HUES6 (cell line): ENCODE results near the gene NOS1.

Experiments used
- H3K27ac ChIP-seq: 2 replicates; pipeline ENCODE4 v1.7.0; 2013; ENCODE audit warnings: low read depth, mild to moderate bottlenecking, low read length, inconsistent platforms
- H3K27me3 ChIP-seq: 2 replicates; pipeline ENCODE4 v1.6.1; 2013; ENCODE audit warnings: low read length; ENCODE audit not compliant: control insufficient read depth, insufficient read depth
- H3K36me3 ChIP-seq: 2 replicates; pipeline ENCODE4 v1.6.1; 2013; ENCODE audit warnings: low read length; ENCODE audit not compliant: control insufficient read depth, insufficient read depth
- H3K4me1 ChIP-seq: 2 replicates; pipeline ENCODE4 v1.6.1; 2013; ENCODE audit warnings: low read length; ENCODE audit not compliant: control insufficient read depth, insufficient read depth
- H3K4me3 ChIP-seq: 2 replicates; pipeline ENCODE4 v1.5.1; 2013; ENCODE audit warnings: low read depth, low read length
- H3K9ac ChIP-seq: one replicate; pipeline ENCODE4 v1.6.1; 2013; ENCODE audit warnings: mild to moderate bottlenecking, low read length
- H3K9me3 ChIP-seq: 2 replicates; pipeline ENCODE4 v1.6.1; 2013; ENCODE audit warnings: low read depth, low read length; ENCODE audit not compliant: control insufficient read depth, insufficient read depth

The NOS1 gene

DNA sequence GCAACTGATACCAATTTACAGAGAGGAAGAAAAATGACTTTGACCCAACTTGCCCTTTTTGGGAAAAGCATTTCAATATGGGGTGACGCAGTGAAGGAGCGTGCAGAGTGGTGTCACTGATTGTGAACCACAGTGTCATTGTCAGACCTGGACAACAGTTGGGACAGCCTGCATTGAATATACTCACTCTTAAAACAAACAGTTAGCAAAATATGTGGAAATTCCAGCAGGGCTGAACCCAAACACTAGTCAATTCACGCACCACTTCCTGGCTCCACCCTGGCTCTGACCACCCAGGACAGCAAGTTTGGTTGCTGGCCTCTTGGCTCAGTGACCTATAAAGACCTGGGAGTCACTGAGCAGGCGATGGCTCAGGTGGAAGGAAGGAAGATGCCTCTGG, 61.3 kb downstream of the NOS1 start:
- H3K27me3 ChIP-seq = no peaks in the 10 kb centered on the region
- H3K4me1 ChIP-seq = no peaks in the 10 kb centered on the region
- no peak overlapping the region for H3K4me3 ChIP-seq
- no peak overlapping the region for H3K9ac ChIP-seq
- no peak overlapping the region for H3K27ac ChIP-seq
- H3K36me3 ChIP-seq = no peaks in the 10 kb centered on the region
- H3K9me3 ChIP-seq = peaks cover 5% of the 10 kb centered on the region

DNA sequence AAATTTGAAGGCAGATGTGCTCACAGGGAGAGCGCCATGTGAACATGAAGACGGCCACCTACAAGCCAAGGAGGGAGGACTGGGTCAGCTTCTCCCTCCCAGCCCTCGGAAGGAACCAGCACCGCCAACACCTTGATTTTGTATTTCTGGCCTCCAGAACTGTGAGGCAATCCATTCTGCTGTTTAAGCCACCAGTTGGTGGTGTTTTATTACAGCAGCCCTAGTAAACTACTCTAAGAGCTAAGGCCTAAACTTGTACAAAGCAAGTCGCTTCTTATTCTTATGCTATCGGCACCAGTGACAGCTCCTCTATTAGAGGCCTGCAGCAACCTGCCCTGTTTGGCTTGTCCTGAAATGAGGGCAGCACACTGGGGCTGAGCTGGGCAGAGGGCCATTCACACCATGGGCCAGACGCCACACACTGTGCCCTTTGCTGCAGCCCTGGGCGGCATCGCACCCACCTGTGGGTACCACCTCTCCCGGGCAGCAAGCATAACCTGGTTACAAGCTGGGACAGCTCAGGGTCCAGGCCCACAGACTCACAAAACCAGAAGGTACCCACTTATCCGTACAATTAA, 62.7 kb downstream of the NOS1 start:
- no peak overlapping the region for H3K27ac ChIP-seq
- peaks cover 7% of the 10 kb centered on the region; the same call in 1 of the 2 replicates for H3K4me1 ChIP-seq
- no peak overlapping the region for H3K4me3 ChIP-seq
- H3K36me3 ChIP-seq = no peaks in the 10 kb centered on the region
- H3K9me3 ChIP-seq = peaks cover 5% of the 10 kb centered on the region
- H3K9ac ChIP-seq = no peak overlapping the region
- H3K27me3 ChIP-seq = no peaks in the 10 kb centered on the region

DNA sequence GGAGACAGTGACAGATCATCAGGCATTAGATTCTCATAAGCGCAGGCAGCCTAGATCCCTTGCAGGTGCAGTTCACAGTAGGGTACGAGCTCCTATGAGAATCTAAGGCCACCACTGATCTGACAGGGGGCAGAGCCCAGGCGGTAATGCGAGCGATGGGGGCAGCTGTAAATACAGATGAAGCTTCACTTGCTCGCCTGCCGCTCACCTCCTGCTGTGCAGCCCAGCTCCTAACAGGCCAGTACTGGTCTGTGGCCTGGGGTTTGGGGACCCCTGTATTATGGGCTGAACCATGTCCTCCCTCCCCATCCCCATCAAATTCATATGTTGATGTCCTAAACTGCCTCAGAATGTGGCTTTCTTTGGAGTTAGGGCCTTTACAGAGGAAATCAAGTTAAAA, 63.2 kb downstream of the NOS1 start:
- H3K9ac ChIP-seq = no peak overlapping the region
- no peak overlapping the region for H3K27ac ChIP-seq
- no peaks in the 10 kb centered on the region for H3K36me3 ChIP-seq
- H3K9me3 ChIP-seq = peaks cover 5% of the 10 kb centered on the region
- peaks cover 7% of the 10 kb centered on the region; the same call in 1 of the 2 replicates for H3K4me1 ChIP-seq
- no peak overlapping the region for H3K4me3 ChIP-seq
- no peaks in the 10 kb centered on the region for H3K27me3 ChIP-seq

DNA sequence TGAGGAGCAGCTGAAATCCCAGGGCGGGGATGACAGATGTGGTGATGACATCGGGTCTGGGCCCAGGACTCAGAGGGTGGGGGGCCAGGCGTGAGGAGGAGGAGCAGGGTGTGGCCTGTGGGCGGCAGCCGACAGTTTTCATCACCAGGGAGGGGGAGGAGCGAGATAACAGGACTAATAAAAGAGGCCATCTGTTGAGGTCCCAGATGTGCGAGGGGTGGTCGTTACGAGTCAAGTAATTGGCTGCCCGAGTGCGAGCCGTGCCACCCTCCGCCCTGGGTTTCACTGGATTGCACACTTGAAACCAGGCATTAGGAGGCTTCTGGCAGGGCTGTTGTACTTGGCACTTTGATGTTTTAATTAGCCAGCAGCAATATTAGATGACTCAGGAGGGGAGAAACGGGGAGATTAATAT, 67.2 kb downstream of the NOS1 start:
- no peaks in the 10 kb centered on the region for H3K27me3 ChIP-seq
- H3K9ac ChIP-seq = no peak overlapping the region
- H3K27ac ChIP-seq = no peak overlapping the region

DNA sequence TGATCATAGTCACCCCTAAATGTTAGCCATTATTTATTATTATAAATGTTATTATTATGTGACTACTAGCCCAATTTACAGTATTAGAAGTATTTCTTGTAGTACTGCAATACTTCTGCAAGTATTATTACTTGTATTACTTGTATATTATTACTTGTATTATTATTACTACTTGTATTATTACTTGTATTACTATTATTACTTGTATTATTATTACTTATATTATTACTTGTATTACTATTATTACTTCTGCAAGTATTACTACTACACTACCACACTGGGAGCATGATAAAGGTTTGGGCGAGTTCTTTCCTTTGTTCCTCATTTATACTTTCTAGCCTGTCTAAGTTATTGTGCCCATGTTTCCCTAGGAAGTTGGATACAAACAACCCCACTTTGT, 67.9 kb downstream of the NOS1 start:
- H3K4me1 ChIP-seq = peaks cover 7% of the 10 kb centered on the region; the same call in 1 of the 2 replicates
- no peak overlapping the region for H3K9ac ChIP-seq
- H3K4me3 ChIP-seq = no peak overlapping the region
- H3K27ac ChIP-seq = no peak overlapping the region
- H3K36me3 ChIP-seq = no peaks in the 10 kb centered on the region
- peaks cover 13% of the 10 kb centered on the region for H3K9me3 ChIP-seq
- no peaks in the 10 kb centered on the region for H3K27me3 ChIP-seq

More for the DNA sequence above, 67.2 kb downstream of the NOS1 start:
- Histone ChIP-seq H3K4me1 (peaks cover 7% of the 10 kb centered on the region; the same call in 1 of the 2 replicates), H3K4me3 (no peak overlapping the region), H3K36me3 (no peaks in the 10 kb centered on the region), H3K9me3 (peaks cover 6% of the 10 kb centered on the region)

DNA sequence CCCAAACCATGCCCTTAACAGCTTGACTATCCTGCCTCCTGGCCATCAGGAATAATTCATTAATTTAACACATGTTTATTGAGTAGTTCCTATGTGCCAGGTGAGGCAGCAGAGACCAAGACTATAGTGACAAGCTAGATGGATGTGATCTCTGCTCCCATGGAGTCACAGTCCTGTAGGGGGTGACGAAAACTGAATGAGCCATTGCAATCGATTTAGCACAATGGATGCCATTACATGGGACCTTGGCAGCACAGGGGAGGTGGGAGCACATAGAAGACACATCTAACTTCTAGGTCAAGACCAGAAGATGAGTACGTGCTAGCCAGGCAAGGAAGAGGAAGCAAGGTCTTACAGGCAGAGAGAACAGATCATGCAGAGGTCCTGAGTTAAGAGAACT, 68.7 kb downstream of the NOS1 start:
- H3K4me3 ChIP-seq = no peak overlapping the region
- no peaks in the 10 kb centered on the region for H3K27me3 ChIP-seq
- H3K9me3 ChIP-seq = peaks cover 19% of the 10 kb centered on the region
- H3K4me1 ChIP-seq = peaks cover 7% of the 10 kb centered on the region; the same call in 1 of the 2 replicates
- H3K36me3 ChIP-seq = no peaks in the 10 kb centered on the region
- H3K9ac ChIP-seq = no peak overlapping the region
- H3K27ac ChIP-seq = no peak overlapping the region

DNA sequence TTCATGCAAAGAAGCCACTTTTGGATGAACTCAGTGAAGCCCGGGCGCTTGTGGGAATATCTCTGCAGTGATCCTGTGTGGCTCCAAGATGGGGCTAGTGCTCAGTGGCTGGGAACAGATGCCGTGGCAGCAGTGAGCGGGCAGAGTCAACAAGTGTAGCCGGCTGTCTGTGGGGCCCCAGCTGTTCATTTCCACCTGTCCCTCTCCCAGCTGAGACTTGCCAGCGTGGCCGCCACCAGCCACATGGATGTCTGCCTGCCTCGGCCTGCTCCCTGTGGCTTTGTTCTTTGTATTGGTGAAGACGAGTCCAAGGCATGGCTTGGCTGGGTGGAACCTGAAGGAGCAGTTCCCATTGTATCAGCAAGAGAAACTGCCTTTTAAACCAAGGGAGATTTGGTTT, 77.3 kb downstream of the NOS1 start:
- H3K4me3 ChIP-seq = no peak overlapping the region
- H3K9me3 ChIP-seq = peaks cover 12% of the 10 kb centered on the region
- 0 out of 2 replicates have a peak, but pooled peaks cover 3% of the 10 kb centered on the region for H3K27me3 ChIP-seq
- H3K36me3 ChIP-seq = no peaks in the 10 kb centered on the region
- peaks cover 10% of the 10 kb centered on the region for H3K4me1 ChIP-seq
- no peak overlapping the region for H3K27ac ChIP-seq
- H3K9ac ChIP-seq = no peak overlapping the region

DNA sequence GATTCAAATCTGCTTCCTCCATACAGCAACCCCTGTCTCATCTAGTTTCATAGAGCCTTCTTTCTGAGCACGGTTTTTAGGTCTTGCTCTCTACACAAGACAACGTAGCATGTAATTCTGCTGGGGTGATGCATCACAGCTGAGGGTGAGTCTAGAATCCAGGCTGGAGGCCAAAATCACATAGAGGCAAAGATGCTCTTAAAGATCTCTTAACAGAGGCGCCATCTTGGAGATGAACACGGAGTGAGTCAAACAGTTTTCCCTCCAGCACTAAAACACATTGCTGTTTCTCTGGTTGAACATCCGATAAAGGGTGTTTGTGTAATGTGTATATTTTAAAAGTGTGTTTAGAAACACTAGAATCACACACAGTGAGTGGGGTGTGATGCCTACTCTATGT, 78.9 kb downstream of the NOS1 start:
- Histone ChIP-seq H3K36me3 (no peaks in the 10 kb centered on the region), H3K27me3 (0 out of 2 replicates have a peak, but pooled peaks cover 3% of the 10 kb centered on the region), H3K9me3 (no peaks in the 10 kb centered on the region), H3K4me1 (peaks cover 14% of the 10 kb centered on the region), H3K27ac (no peak overlapping the region), H3K4me3 (no peak overlapping the region), H3K9ac (no peak overlapping the region)

DNA sequence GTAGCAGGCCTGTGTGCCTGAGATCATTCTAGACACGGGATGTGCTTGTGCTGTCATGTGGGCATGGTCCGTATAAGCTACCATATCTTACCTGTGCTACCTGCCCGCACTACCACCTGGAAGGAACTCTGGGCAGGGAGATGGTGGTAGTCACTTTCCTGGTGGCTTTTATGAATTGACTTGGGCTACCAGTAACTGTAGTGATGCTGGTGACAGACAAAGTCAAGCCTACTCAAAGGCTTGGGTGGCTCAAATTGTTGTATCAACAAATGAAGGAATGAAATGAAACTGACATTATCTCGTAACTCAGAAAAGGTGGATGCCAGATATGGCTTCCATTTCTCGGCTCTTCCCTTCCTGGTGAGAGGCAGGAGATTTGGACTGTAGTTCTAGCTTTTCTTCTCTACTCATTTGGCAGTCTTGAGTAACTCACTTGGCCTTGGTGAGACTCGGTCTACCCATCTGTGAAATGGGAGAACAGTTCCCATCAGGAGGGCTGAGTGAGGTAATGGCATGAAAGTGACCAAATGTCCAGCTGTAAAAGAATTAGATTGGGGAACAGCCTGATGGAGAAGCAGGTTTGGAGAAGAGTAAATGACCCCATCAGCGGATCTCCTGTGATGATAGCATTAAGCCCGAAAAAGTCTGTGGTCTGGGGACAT, 81.3 kb downstream of the NOS1 start:
- H3K4me1 ChIP-seq = peaks cover 15% of the 10 kb centered on the region
- no peak overlapping the region for H3K27ac ChIP-seq
- H3K9me3 ChIP-seq = no peaks in the 10 kb centered on the region
- H3K27me3 ChIP-seq = 0 out of 2 replicates have a peak, but pooled peaks cover 3% of the 10 kb centered on the region
- no peaks in the 10 kb centered on the region for H3K36me3 ChIP-seq
- no peak overlapping the region for H3K9ac ChIP-seq
- H3K4me3 ChIP-seq = no peak overlapping the region

DNA sequence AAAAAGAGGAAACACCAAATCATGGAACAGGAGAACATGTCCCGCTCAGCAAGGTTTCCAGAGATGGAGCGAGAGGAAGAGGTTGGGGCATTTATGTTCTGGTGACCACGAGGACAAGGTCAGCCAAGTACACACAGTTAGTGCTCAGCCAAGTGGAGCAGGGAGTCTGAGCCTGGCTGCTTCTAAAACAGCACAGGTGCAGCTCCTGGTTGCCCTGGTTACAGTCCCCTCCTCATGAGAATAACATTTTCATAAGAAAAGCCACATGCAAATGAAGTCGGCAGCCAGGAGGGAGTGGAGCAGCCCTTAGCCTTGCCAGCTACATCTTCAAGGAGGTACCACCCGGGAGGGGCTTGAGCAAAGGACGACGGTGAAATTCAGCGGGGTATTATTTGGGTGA, 81.8 kb downstream of the NOS1 start:
- Histone ChIP-seq H3K9ac (no peak overlapping the region), H3K4me3 (no peak overlapping the region), H3K27ac (no peak overlapping the region), H3K9me3 (no peaks in the 10 kb centered on the region), H3K4me1 (peaks cover 15% of the 10 kb centered on the region), H3K36me3 (no peaks in the 10 kb centered on the region), H3K27me3 (0 out of 2 replicates have a peak, but pooled peaks cover 3% of the 10 kb centered on the region)

DNA sequence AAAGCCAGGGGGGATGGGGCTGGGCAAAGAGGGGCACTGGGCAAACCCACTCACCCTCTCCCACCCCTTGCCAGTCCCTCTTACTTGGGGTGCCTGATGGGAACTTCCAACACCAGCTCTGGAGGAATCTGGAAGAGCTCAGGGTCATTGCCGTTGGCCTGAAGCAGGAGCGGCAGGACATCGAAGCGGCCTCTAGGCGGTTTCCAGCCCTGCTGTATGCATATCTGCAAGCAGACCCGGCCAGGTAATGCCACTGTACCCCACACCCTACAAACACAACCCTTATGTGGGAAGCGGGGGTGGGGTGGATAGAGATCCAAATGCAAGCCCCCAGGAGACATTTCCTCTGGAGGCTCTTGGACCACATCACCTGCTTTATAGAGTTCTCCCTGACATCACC, 83.6 kb downstream of the NOS1 start:
- Histone ChIP-seq H3K36me3 (no peaks in the 10 kb centered on the region), H3K27ac (no peak overlapping the region), H3K4me3 (no peak overlapping the region), H3K27me3 (0 out of 2 replicates have a peak, but pooled peaks cover 3% of the 10 kb centered on the region), H3K9me3 (no peaks in the 10 kb centered on the region), H3K4me1 (peaks cover 15% of the 10 kb centered on the region), H3K9ac (no peak overlapping the region)
